Upper lobe of left lung (tissue), 6 donors: ENCODE data around the gene CLASP1. TPM values are rescaled to one million over a fixed set of nuclear protein-coding genes. Genes with fewer than 3 reads are reported as not detected.

Experiments
- ATAC-seq, 2 donors: fragments of 200-7000 bp; cut with Tn5 transposase; one replicate each; pipeline ENCODE4 v1.9.1; 2022; ENCODE audit warnings: mild to moderate bottlenecking in 2 of 2, moderate library complexity in 2 of 2; ENCODE audit not compliant: low FRiP score in 2 of 2
- DNase-seq, 2 donors: peaks; one replicate each; pipeline ENCODE4 v3.0.0-alpha.2; 2019 to 2020
- H3K27ac ChIP-seq, 4 donors: fragments of 200-600 bp; sonication (generic); one replicate each; pipeline ENCODE4 v1.5.1; 2016 to 2019
- H3K27me3 ChIP-seq, 4 donors: fragments of 200-600 bp; sonication (generic); one replicate each; pipeline ENCODE4 v1.5.1; 2017 to 2019
- H3K36me3 ChIP-seq, 4 donors: fragments of 200-600 bp; sonication (generic); one replicate each; pipeline ENCODE4 v1.5.1; 2016 to 2019
- H3K4me1 ChIP-seq, 4 donors: fragments of 200-600 bp; sonication (generic); one replicate each; pipeline ENCODE4 v1.5.1; 2018 to 2019
- H3K4me3 ChIP-seq, 4 donors: fragments of 200-600 bp; sonication (generic); one replicate each; pipeline ENCODE4 v1.5.1; 2017 to 2019; ENCODE audit warnings: mild to moderate bottlenecking in 2 of 4, moderate library complexity in 1 of 4
- H3K9me3 ChIP-seq, 4 donors: fragments of 200-600 bp; sonication (generic); one replicate each; pipeline ENCODE4 v1.5.1; 2018 to 2019
- EP300 ChIP-seq, 4 donors: sonication (generic); formaldehyde crosslinking; IDR thresholded peaks; one replicate each; pipeline ENCODE4 v1.5.1; 2017; ENCODE audit warnings: antibody characterized with exemption in 4 of 4, control low read depth in 2 of 4
- POLR2A ChIP-seq, 4 donors: fragments of 450-650 bp; IDR thresholded peaks; one replicate each; pipeline ENCODE4 v1.5.1; 2016 to 2017; ENCODE audit warnings: antibody characterized with exemption in 4 of 4, mild to moderate bottlenecking in 2 of 4
- POLR2AphosphoS5 ChIP-seq, 2 donors: sonication (generic); formaldehyde crosslinking; IDR thresholded peaks; one replicate each; pipeline ENCODE4 v1.5.1; 2017; ENCODE audit warnings: antibody characterized with exemption in 2 of 2
- WGBS, 2 donors: methylation state at CpG; one replicate each; pipeline ENCODE4 v1.1.5; 2017 to 2018; 5-methylcytosine and 5-hydroxymethylcytosine counted together
- total RNA-seq, 6 donors: library from RNA; depleted of rRNA in 4 of 6; stranded (reverse); fragments of >200 nt in 4 of 6; gene quantifications; one replicate each; pipeline versions ENCODE4 v1.1.0 to v1.2.1, GENCODE V29; 2016 to 2021
- TF ChIP-seq, protein P1 (sequence below), 6 experiments: fragments of 450-650 bp in 4 of 6; fragments of 200-600 bp in 2 of 6; sonication (generic) in 2 of 6; IDR thresholded peaks; one replicate each; pipeline ENCODE4 v1.5.1; 2016 to 2019; ENCODE audit warnings: antibody characterized with exemption in 6 of 6
- donor health status: DM: no; HTN: no; CAD: no; lungs with moderate emphysema.
- donor health status: DM: no; HTN: yes; CAD: no; lungs with severe emphysema.

Gene CLASP1
- total RNA-seq, 6 donors from 2014 or later, result 36.3 to 95.3 (median 46.8) TPM

DNA sequence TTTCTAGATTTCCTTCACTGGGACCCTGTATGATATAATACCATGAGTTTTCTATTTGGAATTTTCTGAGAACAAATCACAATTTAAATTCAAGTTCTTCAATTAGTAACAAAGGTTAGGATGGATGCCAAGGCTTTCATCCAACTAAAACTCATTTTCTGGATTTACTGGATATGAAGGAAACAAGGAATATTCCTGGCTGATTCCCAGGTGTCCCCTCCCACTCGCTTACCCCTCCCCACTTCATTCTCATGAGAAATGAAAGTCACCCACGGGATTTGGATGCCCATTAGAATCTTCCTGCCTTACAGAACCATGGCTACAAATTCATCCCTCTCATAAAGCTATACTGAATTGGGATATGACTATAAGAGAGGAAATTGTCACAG, 78.6 kb downstream of the CLASP1 start:
- H3K9me3 ChIP-seq, result no peaks in the 10 kb centered on the region
- TF ChIP-seq, protein P1, sequence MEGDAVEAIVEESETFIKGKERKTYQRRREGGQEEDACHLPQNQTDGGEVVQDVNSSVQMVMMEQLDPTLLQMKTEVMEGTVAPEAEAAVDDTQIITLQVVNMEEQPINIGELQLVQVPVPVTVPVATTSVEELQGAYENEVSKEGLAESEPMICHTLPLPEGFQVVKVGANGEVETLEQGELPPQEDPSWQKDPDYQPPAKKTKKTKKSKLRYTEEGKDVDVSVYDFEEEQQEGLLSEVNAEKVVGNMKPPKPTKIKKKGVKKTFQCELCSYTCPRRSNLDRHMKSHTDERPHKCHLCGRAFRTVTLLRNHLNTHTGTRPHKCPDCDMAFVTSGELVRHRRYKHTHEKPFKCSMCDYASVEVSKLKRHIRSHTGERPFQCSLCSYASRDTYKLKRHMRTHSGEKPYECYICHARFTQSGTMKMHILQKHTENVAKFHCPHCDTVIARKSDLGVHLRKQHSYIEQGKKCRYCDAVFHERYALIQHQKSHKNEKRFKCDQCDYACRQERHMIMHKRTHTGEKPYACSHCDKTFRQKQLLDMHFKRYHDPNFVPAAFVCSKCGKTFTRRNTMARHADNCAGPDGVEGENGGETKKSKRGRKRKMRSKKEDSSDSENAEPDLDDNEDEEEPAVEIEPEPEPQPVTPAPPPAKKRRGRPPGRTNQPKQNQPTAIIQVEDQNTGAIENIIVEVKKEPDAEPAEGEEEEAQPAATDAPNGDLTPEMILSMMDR (IDR thresholded peaks at IDR 0.05), result no peak
- TF ChIP-seq POLR2A (IDR thresholded peaks at IDR 0.05) (no peak), POLR2AphosphoS5 (IDR thresholded peaks at IDR 0.05) (no peak), EP300 (IDR thresholded peaks at IDR 0.05) (no peak)
- H3K27me3 ChIP-seq, result no peaks in the 10 kb centered on the region
- no peak overlapping the region for H3K27ac ChIP-seq
- peaks cover 0 to 6% (median 0%) of the 10 kb centered on the region in 4 donors for H3K36me3 ChIP-seq
- no peak overlapping the region for H3K4me3 ChIP-seq
- no peak for ATAC-seq
- DNase-seq, result no peak
- H3K4me1 ChIP-seq, result peaks cover 0 to 3% (median 0%) of the 10 kb centered on the region in 4 donors
- WGBS, 2 donors, result 63 to 91% methylated on average over 2 of the region's 2 CpGs

GRCh38 chr2:121570036-121570666, 79.1 kb downstream of the CLASP1 start:
- no peaks in the 10 kb centered on the region for H3K9me3 ChIP-seq
- WGBS, 2 donors, result 94 to 95% methylated on average over 2 of the region's 2 CpGs
- H3K4me3 ChIP-seq, result no peak overlapping the region
- TF ChIP-seq, protein P1 (IDR thresholded peaks at IDR 0.05), result no peak
- TF ChIP-seq POLR2A (IDR thresholded peaks at IDR 0.05), result no peak
- TF ChIP-seq EP300 (IDR thresholded peaks at IDR 0.05), result no peak
- no peak for TF ChIP-seq POLR2AphosphoS5 (IDR thresholded peaks at IDR 0.05)
- peaks cover 0 to 6% (median 0%) of the 10 kb centered on the region in 4 donors for H3K36me3 ChIP-seq
- H3K27me3 ChIP-seq, result no peaks in the 10 kb centered on the region
- no peak overlapping the region for H3K27ac ChIP-seq
- peaks cover 0 to 8% (median 2%) of the 10 kb centered on the region in 4 donors for H3K4me1 ChIP-seq
- no peak for DNase-seq
- ATAC-seq, result no peak

GRCh38 chr2:121567957-121568409, 81.3 kb downstream of the CLASP1 start:
- Histone ChIP-seq H3K4me1 (peaks cover 0 to 16% (median 5%) of the 10 kb centered on the region in 4 donors), H3K27ac (no peak overlapping the region), H3K9me3 (no peaks in the 10 kb centered on the region), H3K27me3 (no peaks in the 10 kb centered on the region), H3K36me3 (peaks cover 0 to 6% (median 0%) of the 10 kb centered on the region in 4 donors), H3K4me3 (no peak overlapping the region)
- ATAC-seq (no peak), DNase-seq (no peak)
- TF ChIP-seq POLR2A (IDR thresholded peaks at IDR 0.05) (no peak), POLR2AphosphoS5 (IDR thresholded peaks at IDR 0.05) (no peak), EP300 (IDR thresholded peaks at IDR 0.05) (no peak)
- TF ChIP-seq, protein P1 (IDR thresholded peaks at IDR 0.05), result no peak
- WGBS, 2 donors, result 73 to 74% methylated on average over 4 of the region's 4 CpGs

DNA sequence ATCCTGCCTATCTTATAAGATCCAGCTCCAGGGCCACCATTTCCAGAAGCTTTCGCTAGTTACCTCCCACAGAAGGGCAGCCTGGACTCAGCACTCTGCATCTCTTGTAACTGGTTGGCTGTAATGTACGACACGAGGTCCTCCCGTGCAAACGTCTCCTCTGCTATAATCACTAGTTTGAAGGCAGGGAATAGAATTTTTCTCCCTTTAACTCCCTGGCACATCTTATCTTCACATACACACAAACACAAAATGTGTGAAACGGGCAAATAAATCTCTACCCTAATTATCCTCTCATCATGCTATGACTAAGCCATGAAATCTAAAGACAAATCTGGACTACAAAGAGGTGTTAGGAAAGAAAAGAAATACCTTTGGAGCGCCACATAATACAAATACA, 81.8 kb downstream of the CLASP1 start:
- WGBS, 2 donors, result 81 to 83% methylated on average over 7 of the region's 7 CpGs
- H3K4me1 ChIP-seq, result peaks cover 0 to 16% (median 6%) of the 10 kb centered on the region in 4 donors
- ATAC-seq, result no peak
- no peak overlapping the region for H3K4me3 ChIP-seq
- H3K36me3 ChIP-seq, result peaks cover 0 to 6% (median 0%) of the 10 kb centered on the region in 4 donors
- no peak for DNase-seq
- H3K27me3 ChIP-seq, result no peaks in the 10 kb centered on the region
- H3K9me3 ChIP-seq, result no peaks in the 10 kb centered on the region
- no peak for TF ChIP-seq EP300 (IDR thresholded peaks at IDR 0.05)
- H3K27ac ChIP-seq, result no peak overlapping the region

- no peaks in the 10 kb centered on the region for H3K9me3 ChIP-seq
- no peak overlapping the region for H3K27ac ChIP-seq
- no peak for DNase-seq
- peaks cover 0 to 16% (median 6%) of the 10 kb centered on the region in 4 donors for H3K4me1 ChIP-seq
- WGBS, 2 donors, result 76 to 82% methylated on average over 4 to 5 of the region's 5 CpGs
- TF ChIP-seq EP300 (IDR thresholded peaks at IDR 0.05), result no peak
- TF ChIP-seq POLR2AphosphoS5 (IDR thresholded peaks at IDR 0.05), result no peak
- TF ChIP-seq POLR2A (IDR thresholded peaks at IDR 0.05), result no peak
- TF ChIP-seq, protein P1 (IDR thresholded peaks at IDR 0.05), result no peak
- no peaks in the 10 kb centered on the region for H3K27me3 ChIP-seq
- ATAC-seq, result no peak
- H3K4me3 ChIP-seq, result no peak overlapping the region
- H3K36me3 ChIP-seq, result no peaks in the 10 kb centered on the region
Observed at GRCh38 chr2:121565389-121566250, 83.6 kb downstream of the CLASP1 start.
